HG02588 (cell line): ENCODE data around the gene URM1.
"Not testable (repeated sequence)": the region's sequence is repeated elsewhere in the genome, so short reads cannot be mapped to it uniquely, and the experiment has no call there.

ENCODE experiments used
- ATAC-seq: cut with Tn5 transposase; IDR thresholded peaks from one replicate; pipeline ENCODE4 v1.9.1; 2021; ENCODE audit warnings: mild to moderate bottlenecking, moderate library complexity; ENCODE audit not compliant: unreplicated experiment

The URM1 gene

DNA sequence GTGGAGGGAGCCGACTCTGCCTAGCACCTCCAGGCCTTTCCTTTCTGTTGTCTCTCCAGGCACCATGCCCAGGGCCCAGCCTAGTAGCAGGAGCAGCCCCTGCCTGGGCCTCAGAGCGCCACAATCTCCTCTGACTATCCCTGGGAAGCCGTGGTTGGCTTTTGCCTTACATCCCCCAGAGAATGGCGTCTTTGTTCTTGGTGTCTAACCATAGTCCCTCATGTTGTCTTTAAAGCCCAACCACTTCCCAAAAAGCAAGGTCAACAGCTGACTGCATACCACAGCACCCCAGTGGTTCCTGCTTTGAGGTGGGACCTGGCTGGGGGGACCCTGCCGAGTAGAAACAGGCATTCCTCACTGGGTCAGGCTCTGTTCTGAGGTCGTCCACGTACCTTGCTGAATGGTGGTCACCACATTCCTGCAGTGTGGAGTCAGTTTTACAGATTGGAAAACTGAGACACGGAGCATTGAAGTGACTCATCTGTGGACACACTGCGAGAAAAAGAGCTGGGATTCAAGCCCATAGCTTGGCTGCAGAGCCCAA, 35.7 kb downstream of the URM1 start:
- ATAC-seq, result no peak

DNA sequence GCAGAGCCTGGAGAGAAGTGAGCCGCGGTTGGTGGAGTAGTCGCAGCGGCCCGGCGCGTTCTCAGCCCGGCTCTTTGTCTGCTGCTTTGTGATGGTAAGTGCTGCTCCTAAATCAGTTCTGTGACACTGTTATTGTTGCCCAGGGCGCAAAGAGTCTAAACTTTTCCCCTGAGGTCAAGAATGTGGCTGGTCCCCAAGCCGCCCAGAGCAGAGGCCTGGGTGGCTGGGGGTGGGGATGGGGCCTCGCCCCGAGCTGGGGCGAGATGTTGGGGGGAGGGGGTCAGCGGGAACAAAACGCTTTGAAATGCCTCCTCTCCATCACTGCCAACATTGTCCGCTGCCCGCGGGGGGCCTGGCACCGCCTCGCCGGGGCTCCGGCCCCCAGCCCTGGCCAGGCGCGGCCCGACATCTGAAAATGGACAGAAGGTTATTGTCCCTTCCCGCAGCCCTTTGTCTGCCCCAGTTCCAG, 37.8 kb downstream of the URM1 start:
- no peak for ATAC-seq

DNA sequence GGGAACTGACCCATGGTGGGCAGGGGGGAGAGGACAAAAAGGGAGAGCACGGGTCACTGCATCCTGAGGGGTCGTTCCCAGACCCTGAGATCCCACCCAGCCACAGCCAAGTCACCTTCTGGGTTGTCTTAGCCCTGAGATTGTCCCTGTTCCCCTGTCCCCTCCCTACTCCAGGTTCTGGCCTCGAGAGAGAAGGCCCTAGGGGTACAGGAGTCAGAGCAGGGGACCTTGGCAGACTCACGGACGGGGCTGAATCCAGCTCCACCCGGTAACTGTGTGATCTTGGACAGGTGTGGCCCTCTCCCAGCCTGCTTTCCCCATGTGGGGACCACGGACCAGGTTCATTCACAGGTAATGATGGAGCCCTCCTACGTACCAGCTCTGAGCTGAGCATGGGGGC, 38.3 kb downstream of the URM1 start:
- ATAC-seq, result no peak

DNA sequence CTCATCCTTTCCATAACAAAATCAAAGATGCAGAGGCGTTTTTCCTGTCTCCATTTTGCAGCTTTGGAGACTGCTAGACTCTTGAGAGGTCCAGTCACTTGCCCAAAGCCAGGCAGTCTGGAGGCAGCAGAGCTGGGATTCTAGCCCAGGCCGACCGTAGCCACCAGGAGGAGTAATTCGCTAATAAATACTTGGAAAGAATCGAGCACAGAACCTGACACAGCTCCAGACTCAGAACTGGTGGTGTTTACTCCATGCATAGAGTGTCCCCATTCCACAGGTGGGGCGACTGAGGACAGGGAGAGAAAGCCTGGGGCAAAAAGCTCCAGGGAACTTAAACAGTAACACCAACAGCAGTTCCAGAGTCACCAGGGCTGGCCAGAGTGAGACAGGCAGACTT, 38.8 kb downstream of the URM1 start:
- ATAC-seq, result no peak

DNA sequence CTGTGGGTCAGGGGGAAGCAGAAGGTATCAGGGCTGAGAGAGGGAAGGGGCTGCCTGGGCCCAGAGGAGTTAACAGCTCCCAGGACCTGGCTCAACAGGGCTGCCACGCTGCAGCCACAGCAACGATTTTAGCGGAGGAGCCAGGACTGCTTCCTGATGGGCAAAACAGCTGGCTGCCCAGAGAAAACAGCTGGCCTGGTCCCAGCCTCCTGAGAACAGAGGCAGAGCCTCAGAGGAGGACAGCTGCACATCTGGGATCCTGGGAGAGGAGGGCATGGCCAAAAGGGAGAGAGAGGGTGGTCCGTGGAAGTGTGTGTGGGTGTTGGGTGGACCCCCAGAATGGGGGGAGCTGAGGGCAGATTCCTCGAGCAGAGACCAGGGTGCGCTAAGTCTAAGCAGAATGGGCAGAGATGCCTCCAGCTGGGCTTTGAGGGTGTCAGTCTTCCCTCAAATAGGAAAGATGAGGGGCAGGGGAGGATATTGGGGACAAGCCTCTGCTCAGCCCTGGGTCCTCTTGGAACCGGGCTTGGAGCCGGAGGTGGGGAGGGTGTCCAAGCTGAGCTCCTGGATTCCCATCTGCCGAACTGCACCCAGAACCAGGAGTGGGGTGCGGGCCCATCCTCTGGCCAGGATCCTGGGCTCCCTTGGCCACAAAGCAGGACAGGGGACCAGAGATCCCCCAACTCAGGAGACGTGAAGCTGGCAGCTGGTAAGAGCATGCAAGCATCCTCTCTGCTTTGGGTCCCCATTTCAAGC, 40.4 kb downstream of the URM1 start:
- ATAC-seq, result no peak

DNA sequence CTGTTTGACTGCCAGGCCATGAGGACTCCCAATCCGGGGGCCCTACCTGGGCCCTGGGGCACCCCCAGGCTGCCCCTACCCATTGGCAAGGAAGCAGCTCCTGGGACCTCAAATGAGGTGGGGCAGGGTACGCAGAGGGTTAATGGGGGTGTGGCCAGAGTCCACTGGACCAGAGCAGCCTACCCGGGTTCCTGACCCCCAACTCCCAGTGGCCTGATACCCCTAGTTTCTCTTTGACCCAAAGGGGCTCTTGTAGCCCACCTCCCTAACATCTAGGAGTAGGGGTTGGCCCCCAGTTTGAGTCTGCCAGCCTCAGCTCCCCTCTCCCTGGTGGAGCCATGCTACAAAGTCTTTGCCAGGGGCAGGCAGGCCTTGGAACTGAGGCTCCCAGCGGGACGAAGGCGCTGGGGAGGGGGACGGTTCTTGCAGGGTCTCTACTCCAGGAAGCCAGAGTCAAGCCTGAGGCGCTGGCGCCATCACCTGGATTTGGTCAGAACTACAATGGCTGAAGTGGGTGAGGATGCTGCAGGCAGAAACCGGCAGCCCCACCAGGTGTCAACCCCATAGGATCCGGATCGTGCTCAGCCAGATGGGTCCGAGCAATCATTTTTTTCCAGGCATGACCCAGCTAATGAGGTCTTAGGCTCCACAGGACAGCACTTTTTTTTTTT, 41.1 kb downstream of the URM1 start:
- no peak for ATAC-seq

DNA sequence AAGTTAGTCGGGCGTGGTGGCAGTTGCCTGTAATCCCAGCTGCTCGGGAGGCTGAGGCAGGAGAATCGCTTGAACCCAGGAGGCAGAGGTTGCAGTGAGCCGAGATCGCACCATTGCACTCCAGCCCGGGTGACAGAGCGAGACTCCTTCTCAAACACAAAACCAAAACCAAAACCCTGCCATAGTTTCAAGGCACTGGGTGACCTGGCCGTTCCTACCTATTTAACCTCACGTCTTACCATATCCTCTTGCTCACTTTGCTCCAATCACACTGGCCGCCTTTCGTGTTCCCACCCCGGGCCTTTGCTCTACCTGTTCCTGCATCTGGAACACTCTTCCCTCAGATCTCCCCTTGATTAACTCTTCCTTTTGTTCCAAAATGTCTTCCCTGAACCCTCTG, 42.6 kb downstream of the URM1 start:
- not testable (repeated sequence) for ATAC-seq

DNA sequence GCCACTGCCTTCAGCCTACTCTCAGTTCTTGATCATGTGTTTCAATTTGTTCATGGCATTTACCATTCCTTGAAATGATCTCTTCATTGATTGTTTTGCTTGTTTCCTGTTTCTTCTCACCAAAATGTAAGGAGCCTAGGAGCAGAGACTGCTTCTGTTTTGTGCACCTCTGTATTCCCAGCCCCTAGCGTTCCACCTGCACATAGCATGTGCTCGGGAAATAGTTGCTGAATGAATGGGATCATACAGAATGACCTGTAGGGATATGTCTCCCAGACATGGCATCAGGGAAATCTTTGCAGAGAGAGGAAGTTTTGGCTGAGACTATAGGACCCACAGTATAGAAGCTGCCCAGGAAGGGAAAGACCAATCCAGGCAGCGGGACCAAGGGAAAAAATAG, 43.3 kb downstream of the URM1 start:
- ATAC-seq, result no peak

DNA sequence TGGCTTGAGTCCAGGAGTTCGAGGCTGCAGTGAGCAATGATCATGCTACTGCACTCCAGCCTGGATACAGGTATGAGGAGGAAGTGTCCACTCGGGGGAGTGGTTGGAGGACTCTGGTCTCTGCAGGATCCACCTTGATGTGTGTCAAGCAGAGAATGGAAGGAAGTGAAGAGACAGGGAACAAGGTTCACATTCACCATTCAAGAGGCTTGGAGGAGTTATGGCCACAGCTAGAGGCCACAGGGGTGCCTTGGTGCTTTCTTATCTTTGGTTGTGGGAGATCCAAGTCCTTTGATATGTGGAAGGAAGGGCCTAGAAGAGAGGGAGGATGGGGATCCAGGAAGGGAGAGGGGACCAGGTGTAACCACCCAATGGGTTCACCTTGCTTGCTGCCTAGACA, 44.1 kb downstream of the URM1 start:
- ATAC-seq, result no peak

DNA sequence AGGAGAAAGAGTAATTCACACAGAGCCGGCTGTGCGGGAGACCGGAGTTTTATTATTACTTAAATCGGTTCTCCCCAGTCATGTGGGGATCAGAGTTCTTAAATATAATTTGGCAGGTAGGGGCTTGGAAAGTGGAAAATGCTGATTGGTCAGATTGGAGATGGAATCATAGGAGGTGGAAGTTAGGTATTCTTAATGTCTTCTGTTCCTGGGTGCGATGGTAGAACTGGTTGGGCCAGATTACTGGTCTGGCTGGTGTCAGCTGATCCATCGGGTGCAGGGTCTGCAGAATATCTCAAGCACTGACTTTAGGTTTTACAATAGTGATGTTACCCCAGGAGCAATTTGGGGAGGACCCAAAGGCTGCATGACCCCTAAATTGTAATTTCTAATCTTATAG, 44.8 kb downstream of the URM1 start:
- ATAC-seq, result no peak

DNA sequence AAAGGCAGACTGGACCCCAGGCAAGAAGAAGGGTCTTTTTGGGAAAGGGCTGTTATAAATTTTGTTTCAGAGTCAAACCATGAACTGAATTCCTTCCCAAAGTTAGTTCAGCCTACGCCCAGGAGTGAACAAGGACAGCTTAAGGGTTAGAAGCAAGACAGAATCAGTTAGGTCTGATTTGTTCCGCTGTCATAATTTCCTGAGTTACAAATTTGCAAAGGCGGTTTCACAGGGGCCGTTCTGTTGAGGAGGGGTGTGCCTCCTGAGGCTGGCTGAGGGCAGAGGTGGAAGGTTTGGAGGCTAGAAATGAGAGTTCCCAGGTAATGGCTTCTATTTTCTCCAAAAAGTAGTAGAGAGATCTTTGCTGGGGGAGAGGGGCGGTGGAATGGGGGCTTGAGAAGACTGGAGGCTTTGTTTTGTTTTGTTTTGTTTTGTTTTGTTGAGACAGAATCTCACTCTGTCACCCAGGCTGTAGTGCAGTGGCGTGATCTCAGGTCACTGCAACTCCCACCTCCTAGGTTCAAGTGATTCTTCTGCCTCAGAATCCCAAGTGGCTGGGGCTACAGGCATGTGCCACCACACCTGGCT, 45.4 kb downstream of the URM1 start:
- no peak for ATAC-seq

DNA sequence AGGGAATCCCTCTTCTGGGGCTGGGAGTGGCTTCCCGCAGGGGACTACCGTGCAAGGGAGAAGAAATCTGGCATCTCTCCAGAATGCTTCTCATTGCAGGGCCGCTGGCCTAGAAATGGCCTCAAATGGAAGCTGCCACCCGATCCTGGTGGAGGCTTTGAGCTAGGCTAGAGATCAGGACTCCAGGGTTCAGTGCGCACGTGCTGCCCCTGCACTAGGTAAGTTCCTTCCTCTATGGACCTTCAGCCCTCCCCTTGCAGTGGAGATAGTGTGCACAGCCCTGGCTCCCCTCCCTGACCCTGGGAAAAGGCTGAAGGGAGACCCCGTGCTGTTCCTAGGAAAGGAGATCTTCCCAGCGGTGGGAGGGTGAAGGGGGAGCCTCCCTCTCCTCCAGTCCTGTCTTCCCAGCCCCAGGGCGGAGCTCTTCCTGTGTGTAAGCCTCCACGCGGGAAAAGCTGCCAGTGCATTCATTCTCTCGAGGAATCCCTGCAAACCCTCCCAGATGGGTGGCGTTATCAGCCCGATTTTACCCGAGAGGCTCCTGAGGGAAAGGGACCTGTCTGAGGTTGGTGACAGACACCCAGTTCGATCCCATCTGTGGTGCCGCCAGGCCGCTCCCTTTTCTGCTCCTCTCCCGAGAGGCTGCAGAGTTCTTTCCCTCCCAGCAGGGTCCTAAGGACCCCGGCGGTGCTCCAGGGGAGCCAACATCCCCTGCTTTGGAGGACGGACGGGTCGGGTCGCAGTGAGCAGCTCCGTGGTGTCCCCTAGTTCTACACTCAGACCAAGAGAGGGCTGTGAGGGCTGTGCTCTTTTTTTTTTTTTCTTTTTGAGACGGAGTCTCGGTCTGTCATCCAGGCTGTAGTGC, 48.1 kb downstream of the URM1 start:
- ATAC-seq, result no peak

DNA sequence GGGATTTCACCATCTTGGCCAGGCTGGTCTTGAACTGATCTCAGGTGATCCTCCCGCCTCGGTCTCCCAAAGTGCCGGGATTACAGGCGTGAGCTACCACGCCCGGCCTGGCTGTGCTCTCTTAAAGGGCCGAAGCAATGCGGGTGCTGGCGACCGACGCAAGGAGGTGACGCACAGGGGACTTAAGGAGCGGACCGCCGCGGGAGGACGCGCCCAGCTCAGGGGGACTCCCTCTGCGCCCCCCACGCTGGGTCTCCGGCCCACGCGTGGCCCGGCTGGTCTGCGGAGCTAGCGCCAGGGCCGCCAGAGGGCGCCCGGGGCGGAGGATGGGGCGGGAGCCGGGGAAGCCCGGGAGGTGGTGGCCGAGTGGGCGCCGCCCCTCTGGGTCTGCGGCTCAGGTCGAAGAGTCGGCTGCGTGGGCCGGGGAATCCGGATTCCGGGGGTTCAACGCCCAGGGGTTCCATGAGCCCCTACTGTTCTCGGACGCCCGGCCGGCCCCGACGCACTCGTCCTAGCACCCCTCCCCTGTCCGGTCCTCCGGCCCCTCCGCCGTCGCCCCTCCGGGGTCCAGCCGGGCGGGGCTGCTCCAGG, 49.0 kb downstream of the URM1 start:
- peak; percentile 73 for ATAC-seq

DNA sequence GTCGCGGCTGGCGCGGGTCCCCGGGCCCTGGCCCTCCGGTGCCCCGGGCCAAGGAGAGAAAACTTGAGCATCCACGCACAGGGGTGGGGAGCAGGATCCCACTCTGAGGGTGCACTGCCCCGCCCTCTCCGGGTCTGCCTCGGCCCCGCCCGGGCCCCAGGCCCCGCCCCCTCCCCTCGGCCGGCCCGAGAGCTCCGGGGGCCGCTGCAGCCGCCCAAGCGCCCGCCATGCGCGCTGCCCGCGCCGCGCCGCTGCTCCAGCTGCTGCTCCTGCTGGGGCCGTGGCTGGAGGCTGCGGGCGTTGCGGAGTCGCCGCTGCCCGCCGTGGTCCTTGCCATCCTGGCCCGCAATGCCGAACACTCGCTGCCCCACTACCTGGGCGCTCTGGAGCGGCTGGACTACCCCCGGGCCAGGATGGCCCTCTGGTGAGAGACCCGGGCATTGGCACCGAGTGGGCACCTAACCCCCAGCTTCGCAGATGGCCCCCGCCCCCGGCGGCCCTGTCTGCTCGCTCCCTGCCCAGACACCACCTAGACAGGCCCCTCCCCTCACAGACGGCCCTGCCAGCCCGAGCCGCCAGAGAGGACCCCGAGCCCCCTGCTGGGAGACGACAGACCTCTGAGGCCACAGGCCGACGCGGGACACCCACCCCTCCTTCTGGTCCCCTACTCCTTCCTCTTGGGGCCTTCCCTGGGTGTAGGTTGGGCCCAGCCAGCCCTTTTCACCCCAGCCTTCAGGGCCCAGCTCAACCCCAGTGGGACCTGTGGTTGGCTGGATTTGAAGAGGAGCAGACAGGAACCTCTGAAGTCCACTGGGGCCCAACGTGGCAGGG, 49.7 kb downstream of the URM1 start, which contains the start of gene CERCAM:
CERCAM (plus strand) TSS at position 207 of the 831 bp plus-strand sequence; CDS start at position 228, 21 bp downstream.
- ATAC-seq, result peak; percentile 61

DNA sequence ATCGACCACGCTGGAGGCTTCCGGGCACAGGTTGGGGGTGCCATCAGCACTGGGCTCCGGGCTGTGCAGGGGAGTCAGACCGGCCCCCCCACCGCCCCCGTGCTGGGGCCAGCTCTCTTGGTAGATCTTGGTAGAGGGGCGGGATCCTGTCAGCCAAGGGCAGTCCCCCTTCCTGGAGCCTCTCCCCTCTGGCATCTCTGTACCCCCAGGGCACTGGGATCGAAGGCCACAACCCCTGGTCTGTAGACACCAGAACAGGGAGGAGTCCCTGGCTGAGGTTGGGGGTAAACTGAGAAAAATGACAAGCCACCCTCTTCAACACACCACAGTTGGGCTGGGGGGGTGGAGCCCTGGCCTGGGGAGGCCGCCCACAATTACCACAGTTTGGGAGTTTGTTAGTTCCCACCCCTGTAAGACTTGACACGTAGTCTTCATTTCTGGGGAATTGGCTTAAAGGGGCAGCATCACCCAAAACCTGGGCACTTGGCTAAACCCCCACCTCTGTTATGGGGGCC, 50.4 kb downstream of the URM1 start:
- no peak for ATAC-seq

DNA sequence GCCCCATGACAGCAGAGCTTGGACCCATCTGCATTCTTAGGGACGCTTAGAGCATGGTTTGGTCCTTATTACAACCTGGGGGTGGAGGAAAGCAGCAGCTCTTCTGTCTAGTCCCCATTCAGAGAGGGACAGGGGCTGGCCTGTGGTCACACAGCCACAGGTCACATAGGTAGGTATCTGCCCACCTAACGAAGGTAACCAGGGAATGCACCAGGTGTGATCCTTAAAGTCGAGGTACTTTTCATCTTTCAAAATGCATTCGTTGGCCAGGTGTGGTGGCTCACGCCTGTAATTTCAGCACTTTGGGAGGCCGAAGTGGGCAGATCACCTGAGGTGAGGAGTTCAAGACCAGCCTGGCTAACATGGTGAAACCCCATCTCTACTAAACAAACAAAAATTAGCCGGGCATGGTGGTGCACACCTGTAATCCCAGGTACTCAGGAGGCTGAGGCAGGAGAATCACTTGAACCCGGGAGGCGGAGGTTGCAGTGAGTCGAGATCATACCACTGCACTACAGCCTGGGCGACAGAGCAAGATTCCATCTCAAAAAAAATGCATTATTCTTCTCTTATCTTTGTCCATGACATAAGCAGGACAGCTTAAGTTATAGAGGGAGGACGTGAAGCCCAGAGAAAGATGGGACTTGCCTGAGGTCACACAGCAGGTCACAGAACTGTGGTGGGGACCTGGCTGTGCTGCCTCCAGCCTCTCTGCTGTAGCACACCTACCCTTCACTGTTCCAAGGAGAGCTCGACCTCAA, 51.0 kb downstream of the URM1 start:
- ATAC-seq, result not testable (repeated sequence)

DNA sequence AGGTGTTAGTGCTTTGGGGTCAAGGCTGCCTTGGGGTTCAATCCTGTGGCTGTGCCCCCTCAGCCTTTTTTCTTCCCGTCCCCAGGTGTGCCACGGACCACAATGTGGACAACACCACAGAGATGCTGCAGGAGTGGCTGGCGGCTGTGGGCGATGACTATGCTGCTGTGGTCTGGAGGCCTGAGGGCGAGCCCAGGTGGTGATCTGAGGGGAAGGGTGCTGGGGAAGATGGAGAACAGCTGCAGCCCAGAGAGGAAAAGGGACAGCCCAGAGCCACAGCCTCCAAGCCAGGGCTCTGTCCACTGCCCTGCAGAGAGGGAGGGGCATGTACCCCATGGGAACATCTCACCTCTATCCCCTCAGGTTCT, 51.6 kb downstream of the URM1 start:
- no peak for ATAC-seq

DNA sequence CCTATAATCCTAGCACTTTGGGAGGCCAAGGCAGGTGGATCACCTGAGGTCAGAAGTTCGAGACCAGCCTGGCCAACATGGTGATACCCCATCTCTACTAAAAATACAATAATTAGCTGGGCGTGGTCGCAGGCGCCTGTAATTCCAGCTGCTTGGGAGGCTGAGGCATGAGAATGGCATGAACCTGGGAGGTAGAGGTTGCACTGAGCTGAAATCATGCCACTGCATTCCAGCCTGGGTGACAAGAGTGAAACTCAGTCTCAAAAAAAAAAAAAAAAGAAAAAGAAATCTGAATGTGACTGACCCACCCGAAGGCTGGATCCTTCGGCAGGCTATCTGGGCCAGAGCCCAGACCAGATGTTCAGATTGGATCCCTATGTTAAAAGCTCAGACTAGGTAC, 52.2 kb downstream of the URM1 start:
- ATAC-seq, result not testable (repeated sequence)
